HFF-Myc (cell line): ENCODE data around the gene CCNK.

Experiments
- DNase-seq: peaks from one replicate; pipeline ENCODE4 v3.0.0-alpha.2; 2011; ENCODE audit warnings: low read depth; ENCODE audit errors: extremely low read depth
- H3K4me3 ChIP-seq: replicated peaks from 2 replicates; pipeline ENCODE4 v1.5.1; 2011; ENCODE audit warnings: low read depth, mild to moderate bottlenecking, control low read depth, low read length
- CTCF ChIP-seq: IDR thresholded peaks from 2 replicates; pipeline ENCODE4 v1.5.1; 2012; ENCODE audit warnings: mild to moderate bottlenecking, low read depth, low read length, control low read depth; ENCODE audit errors: missing control alignments

The CCNK gene

DNA sequence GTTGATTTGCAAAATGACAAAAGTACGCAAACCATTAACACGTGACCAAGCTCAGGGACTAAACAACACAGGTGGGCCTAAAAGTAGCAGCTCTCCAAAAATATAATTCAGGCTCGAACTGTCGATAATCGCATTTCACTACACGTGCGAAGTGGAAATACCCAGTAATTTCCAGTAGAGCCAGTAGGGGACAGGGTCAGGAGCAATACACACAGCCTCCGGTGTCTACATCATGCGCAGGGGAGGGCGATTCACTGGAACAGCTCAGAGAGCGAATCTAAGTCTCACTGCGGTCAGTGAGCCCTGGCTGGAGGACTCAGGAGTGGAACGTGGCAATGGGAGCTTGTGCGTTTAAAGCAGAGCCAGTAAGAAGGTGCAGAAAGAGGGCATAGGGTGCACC is 40.9 kb upstream of the CCNK start:
- TF ChIP-seq CTCF = no peak
- H3K4me3 ChIP-seq = no peak overlapping the region
- DNase-seq = no peak

DNA sequence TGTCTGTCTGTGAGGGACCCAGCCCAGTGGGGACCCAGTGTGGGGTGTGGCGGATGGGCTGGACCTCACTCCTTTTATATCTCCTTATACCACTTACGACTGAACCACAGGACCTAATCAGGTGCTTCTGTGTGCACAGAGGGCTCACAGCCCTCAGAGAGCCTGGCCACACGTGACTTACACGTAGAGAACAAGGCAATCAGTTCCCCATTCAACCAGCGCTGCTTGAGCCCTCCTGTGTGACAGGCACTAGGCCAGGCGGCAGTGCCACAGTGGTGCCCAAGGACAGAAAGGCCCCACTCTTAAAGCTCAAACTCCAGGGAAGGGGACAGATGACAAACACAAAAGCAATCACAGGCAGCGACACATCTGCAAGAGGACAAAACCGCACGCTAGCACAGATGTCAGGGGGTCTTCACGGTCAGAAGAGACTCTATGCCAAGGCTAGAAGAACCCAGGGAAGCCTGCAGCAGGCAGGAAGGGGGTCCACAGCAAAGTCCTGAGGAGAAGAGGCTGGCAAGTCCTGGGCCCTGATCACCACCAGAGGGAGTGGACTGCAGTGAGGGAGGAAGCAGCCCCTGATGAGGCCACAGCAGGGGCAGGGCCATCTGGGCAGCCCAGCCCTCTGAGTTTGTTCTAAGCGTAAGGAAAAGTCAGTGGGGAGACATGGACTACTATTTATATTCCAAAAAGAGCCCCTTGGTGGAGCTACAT is 39.9 kb upstream of the CCNK start:
- H3K4me3 ChIP-seq = no peak overlapping the region
- no peak for DNase-seq
- TF ChIP-seq CTCF = no peak

DNA sequence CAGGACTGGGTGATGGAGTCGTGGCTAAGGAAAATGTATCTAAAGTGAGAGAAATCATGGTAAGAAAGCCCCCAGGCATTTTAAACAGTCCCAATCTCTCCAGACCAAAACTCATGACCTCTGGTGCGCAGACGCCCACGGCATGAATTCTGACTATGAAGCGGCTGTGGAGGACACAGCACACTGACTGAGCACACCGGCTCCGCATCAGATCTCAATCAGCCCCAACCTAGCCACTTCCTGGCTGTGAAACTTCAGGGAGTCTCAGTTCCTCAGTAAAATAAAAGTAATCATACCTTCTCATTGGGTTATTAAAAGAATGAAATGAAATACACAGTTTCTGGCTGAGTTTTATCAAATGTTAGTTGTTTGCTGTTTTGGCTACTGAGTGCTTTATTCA is 39.3 kb upstream of the CCNK start:
- DNase-seq = no peak
- H3K4me3 ChIP-seq = no peak overlapping the region
- no peak for TF ChIP-seq CTCF

DNA sequence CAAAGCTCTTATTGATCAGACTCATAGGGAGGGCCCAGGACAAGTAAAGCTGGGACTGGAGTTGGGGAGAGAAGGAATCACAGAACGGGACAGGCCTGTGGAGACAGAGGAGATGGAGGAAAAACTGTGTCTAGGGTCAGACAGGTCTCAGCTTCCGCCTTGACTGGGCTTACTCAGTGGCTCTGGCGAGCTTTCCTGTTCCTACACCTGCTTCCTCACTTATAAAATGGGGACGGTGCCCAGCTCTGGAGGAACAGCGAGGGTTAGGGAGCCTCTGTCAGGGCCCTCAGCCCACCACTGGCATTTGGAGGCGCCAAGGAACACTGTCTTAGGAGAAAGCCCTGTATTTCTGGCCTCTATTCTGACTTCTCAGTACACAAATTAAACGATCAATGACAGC is 35.3 kb upstream of the CCNK start:
- no peak for DNase-seq
- no peak for TF ChIP-seq CTCF
- no peak overlapping the region for H3K4me3 ChIP-seq

DNA sequence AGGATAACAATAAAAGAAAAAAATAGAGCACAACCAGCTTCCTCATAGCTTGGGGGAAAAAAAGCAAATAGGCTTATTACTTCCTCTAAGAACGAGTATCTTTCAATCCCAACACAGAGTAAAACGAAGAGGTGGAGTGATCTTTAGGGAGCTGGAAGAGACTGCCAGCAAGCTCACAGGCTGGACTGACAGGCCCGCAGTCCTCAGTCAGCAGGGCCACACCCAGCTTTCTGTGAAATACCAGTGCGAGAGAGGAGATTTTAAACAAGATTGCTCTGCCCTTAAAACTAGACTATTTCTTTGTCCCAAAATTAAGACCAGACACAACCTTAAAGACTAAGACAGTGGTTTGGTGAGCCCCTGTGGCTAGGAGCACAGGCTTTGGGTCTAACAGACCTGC is 33.5 kb upstream of the CCNK start:
- DNase-seq = no peak
- no peak overlapping the region for H3K4me3 ChIP-seq
- TF ChIP-seq CTCF = no peak

GRCh38 chr14:99450266-99450665 is 30.9 kb upstream of the CCNK start:
- no peak for DNase-seq
- no peak for TF ChIP-seq CTCF
- H3K4me3 ChIP-seq = no peak overlapping the region

GRCh38 chr14:99451234-99451633 is 30.0 kb upstream of the CCNK start:
- H3K4me3 ChIP-seq = no peak overlapping the region
- no peak for TF ChIP-seq CTCF
- DNase-seq = no peak
